ELR (cell line): ENCODE results near the gene ELF4.
A peak's percentile ranks its signal among the peaks of the same experiment; 100 is the strongest.

Experiments used
- DNase-seq: peaks from one replicate; pipeline ENCODE4 v3.0.0-alpha.2; 2015; ENCODE audit warnings: low read depth

Gene ELF4

GRCh38 chrX:130047416-130047815 is 62.9 kb downstream of the ELF4 start:
- DNase-seq, result no peak

GRCh38 chrX:130039847-130040246 is 70.5 kb downstream of the ELF4 start:
- DNase-seq, result no peak

- DNase-seq, result no peak
Observed at GRCh38 chrX:130034178-130034577, 76.1 kb downstream of the ELF4 start.

GRCh38 chrX:130032552-130032951 is 77.7 kb downstream of the ELF4 start:
- no peak for DNase-seq

GRCh38 chrX:130030826-130031225 is 79.5 kb downstream of the ELF4 start:
- no peak for DNase-seq

- DNase-seq, result peak; percentile 37
Observed at GRCh38 chrX:130028196-130028595, 82.1 kb downstream of the ELF4 start.

GRCh38 chrX:130027569-130027968 is 82.7 kb downstream of the ELF4 start:
- no peak for DNase-seq

GRCh38 chrX:130025256-130025655 is 85.0 kb downstream of the ELF4 start:
- no peak for DNase-seq

GRCh38 chrX:130024127-130024526 is 86.2 kb downstream of the ELF4 start:
- peak; percentile 48 for DNase-seq

- DNase-seq, result no peak
Observed at GRCh38 chrX:130020661-130021324, 89.5 kb downstream of the ELF4 start.

- DNase-seq, result no peak
Observed at GRCh38 chrX:130018143-130018542, 92.2 kb downstream of the ELF4 start.

GRCh38 chrX:130015181-130015580 is 95.1 kb downstream of the ELF4 start:
- DNase-seq, result no peak
